ENCODE measurements around the gene ZNF442. TPM values are rescaled to one million over a fixed set of nuclear protein-coding genes. Genes with fewer than 3 reads are reported as not detected.
A peak's percentile ranks its signal among the peaks of the same experiment; 100 is the strongest.
"Not testable (repeated sequence)": the region's sequence is repeated elsewhere in the genome, so short reads cannot be mapped to it uniquely, and the experiment has no call there.

The ZNF442 gene
- total RNA-seq (2014; rRNA removed; shearing (Covaris generic)) = 1.9 and 2.4 TPM in 2 replicates

- DNase-seq (ENCODE audit: low spot score) = peak; percentile 95
Observed at GRCh38 chr19:12365236-12366162, at the start of gene ZNF442. Gene ZNF442, minus strand, starts transcription at chr19:12365683. Its CDS starts 2,052 bp downstream, at chr19:12363631.

GRCh38 chr19:12411893-12412292 lies 46.4 kb upstream of the ZNF442 start:
- no peak for DNase-seq (ENCODE audit: low spot score)

GRCh38 chr19:12400633-12401502 lies 35.4 kb upstream of the ZNF442 start, which contains the start of gene ZNF799:
Gene ZNF799, minus strand, starts transcription at chr19:12401271. Its CDS starts 201 bp downstream, at chr19:12401070.
- DNase-seq (ENCODE audit: low spot score) = peak; percentile 98

- peak; percentile 31 for DNase-seq (ENCODE audit: low spot score)
Observed at GRCh38 chr19:12399901-12400632, 34.6 kb upstream of the ZNF442 start.

GRCh38 chr19:12391148-12391547 lies 25.7 kb upstream of the ZNF442 start:
- not testable (repeated sequence) for DNase-seq (ENCODE audit: low spot score)

- DNase-seq (ENCODE audit: low spot score) = not testable (repeated sequence)
Observed at GRCh38 chr19:12386365-12386764, 20.9 kb upstream of the ZNF442 start.

- DNase-seq (ENCODE audit: low spot score) = no peak
Observed at GRCh38 chr19:12380444-12380737, 14.9 kb upstream of the ZNF442 start.

- DNase-seq (ENCODE audit: low spot score) = no peak
Observed at GRCh38 chr19:12379732-12380443, 14.4 kb upstream of the ZNF442 start.

GRCh38 chr19:12374026-12374425 lies 8.5 kb upstream of the ZNF442 start:
- DNase-seq (ENCODE audit: low spot score) = no peak

- DNase-seq (ENCODE audit: low spot score) = no peak
Observed at GRCh38 chr19:12364391-12365235, 870 bp downstream of the ZNF442 start.

- not testable (repeated sequence) for DNase-seq (ENCODE audit: low spot score)
Observed at GRCh38 chr19:12362236-12362635, 3.2 kb downstream of the ZNF442 start.

GRCh38 chr19:12353375-12353774 lies 12.1 kb downstream of the ZNF442 start:
- DNase-seq (ENCODE audit: low spot score) = no peak

GRCh38 chr19:12350890-12351197 lies 14.6 kb downstream of the ZNF442 start:
- DNase-seq (ENCODE audit: low spot score) = no peak

GRCh38 chr19:12350185-12350889 lies 15.1 kb downstream of the ZNF442 start:
- DNase-seq (ENCODE audit: low spot score) = no peak

- no peak for DNase-seq (ENCODE audit: low spot score)
Observed at GRCh38 chr19:12346896-12347295, 18.6 kb downstream of the ZNF442 start.

GRCh38 chr19:12345197-12345596 lies 20.3 kb downstream of the ZNF442 start:
- no peak for DNase-seq (ENCODE audit: low spot score)

GRCh38 chr19:12333162-12334159 lies 32.0 kb downstream of the ZNF442 start, which contains the start of gene ZNF563:
Gene ZNF563, minus strand, starts transcription at chr19:12333633. Its CDS starts 151 bp downstream, at chr19:12333482.
- no peak for DNase-seq (ENCODE audit: low spot score)

- no peak for DNase-seq (ENCODE audit: low spot score)
Observed at GRCh38 chr19:12331211-12331941, 34.1 kb downstream of the ZNF442 start.
